GM18502 (cell line): Measurements from ENCODE around the gene NAA80.
A peak's percentile ranks its signal among the peaks of the same experiment; 100 is the strongest.
"Not testable (repeated sequence)": the region's sequence is repeated elsewhere in the genome, so short reads cannot be mapped to it uniquely, and the experiment has no call there.

ENCODE experiments used
- ATAC-seq: cut with Tn5 transposase; IDR thresholded peaks from one replicate; pipeline ENCODE4 v1.9.1; 2021; ENCODE audit warnings: mild to moderate bottlenecking; ENCODE audit not compliant: unreplicated experiment, poor library complexity

Gene NAA80

DNA sequence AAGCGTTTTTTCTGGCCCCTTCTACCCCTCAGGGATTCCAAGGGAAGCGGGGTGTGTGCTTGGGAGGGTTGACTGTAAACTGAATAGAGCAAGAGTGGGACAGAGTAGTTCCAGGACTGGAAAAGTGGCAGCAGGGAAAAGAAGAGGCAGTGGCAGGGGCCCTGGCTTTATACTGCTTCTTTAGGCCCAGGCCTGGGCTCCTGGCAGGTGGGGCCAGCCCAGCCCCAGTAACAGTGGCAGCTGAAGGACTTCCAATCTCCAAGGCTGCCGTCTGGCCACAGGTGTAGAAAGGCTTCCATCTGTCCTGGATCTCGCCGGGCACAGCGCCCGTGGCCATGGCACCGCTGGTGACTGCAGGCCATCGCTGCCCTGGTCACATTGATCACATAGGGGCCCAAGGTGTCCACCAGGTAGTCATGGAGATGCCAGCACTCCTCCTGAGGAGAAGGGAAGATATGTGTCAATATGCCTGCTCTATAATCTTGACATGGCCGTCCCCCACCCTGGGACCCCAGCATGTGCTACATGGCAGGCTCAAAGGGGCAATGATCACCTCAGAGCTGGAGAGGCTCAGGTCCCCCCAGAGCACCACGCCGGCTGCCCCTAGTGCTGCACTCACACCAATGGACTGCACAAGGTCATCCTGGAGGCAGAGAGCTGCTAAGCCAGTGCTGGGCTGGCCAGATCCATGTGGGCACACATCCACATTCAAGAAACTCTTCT, 6.0 kb downstream of the NAA80 start:
- ATAC-seq, result no peak

DNA sequence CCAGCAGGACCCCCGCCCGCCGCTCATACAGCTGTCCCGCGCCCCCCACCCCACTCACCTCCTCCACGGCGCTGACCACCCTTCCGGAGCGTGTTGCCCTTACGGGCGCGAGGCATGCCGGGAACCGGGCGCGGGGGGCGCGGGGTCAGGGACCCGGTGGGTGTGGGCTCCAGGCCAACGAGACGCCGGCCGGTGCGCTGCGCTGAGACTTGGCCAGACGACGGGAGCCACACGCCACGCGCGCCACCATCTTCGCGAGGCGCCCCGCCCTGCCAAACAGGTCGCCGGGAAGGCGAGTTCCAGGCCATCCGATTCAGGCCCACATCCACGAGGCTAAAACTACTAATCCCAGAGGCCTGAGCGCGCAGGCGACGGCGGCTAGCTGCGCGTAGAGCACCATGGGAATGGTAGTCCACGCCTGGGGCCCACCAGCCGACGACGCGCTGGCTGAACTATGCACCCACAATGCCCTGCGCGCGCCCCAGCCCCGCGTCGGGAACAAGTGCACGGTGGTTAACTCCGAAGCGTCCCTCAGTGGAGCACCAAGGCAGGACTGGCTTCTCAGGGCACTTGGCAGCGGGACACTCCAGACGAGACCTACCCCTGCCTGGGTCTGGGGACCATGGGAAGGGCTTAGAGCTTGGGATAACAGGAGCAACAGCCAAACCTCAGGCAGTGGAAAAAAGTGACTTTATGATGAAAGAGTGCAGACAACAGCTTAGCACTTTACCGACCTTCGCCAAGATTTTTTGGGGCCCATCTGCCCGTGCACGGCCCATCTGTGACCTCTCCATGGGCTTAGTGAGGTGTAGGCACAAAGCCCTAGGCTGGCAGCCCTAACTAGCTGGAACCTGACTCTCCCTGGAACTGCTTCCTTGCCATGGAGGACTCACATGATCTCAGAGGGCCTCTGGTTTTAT, 6.8 kb downstream of the NAA80 start, which contains the start of gene IFRD2:
IFRD2 (minus strand) TSS at position 271 of the 920 bp plus-strand sequence; CDS start at position 116, 155 bp downstream.
- peak; percentile 95 for ATAC-seq

DNA sequence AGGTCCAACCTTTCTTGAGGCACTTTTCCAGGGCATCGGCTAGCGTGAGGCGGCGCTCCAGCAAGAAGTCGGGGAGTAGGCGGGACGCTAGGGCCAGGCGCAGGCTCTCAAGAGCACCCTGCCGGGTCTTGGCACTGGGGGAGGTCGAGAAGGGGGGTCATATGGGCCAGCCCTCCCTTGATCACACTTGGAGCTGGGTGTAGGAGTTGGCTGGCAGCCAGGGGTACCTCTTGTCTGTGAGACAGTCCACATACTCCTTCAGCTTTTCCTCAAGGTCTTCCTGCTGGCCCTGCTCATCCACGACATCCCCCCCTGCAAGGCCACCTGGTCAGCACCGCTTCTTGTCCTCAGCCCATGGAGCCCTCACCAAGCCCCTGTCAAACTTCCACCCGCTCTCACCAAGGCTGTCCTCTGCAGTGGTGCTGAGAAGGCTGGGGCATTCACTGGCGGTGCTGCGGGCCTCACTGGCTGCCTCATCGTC, 9.0 kb downstream of the NAA80 start:
- no peak for ATAC-seq

DNA sequence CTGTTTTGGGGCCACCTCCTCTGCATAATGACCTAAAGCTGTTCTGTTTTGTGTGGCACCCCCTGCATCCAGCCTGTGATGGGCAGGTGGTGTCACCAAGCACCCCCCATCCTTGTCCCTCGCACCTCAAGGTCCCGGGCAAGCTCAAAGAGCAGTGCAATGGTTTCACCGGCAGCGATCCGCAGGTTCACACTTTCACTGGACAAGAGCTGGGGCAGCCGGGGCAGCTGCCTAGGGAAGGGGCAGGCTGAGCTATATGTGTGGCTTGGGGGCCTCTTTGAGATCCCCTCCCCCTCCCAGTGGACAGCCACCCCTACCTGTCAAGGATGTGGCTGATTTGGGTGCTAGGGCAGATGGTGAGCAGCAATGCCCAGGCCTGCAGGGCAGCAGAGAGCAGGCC, 10.1 kb downstream of the NAA80 start:
- ATAC-seq, result no peak

DNA sequence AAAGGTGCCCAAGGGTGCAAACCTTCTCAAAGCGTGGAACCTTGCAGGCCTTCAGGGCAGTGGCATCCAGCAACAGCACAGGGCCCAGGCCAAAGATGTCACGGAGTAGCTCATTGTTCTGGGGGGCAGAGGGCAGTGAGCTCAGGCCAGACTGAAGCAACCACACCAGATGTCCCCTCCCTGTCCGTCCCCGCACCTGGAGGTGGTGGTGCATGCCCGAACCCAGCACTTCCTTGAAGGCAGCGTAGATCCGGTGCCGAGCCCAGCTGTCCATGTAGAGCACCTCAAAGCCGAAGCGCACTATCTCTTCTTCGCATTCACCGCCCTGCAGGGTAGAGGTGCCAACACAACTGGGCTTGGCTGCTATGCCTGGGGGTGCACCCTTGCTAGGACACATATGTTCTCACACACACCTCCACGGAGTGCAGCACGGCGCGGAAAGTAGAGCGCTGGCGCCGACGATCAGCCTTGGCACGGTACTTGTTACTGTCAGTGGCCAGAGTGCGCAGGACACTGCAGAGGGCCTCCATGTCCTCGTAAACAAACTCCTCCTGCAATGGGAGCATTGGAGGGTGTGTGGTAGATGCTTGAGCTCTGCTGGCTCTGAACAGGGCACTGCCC, 10.7 kb downstream of the NAA80 start:
- no peak for ATAC-seq

DNA sequence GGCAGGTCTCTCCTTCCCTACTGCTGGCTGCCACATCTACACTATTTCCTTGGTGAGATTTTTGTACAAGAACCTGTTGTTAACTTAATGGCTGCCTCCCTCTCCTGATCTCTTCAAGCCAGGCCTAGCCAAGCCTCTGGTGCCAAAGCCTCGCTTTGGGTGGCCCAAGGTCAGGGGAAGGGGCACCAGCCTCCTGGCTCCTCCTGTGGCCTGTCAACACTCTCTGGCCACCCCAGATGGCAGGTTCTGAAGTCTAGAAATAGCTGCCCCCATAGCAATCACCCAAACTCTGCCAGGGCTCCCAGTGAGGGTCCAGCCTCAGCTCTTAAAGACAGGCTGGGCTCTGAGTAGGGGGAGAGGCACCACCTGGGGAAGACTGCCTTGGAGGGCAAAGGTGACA, 11.9 kb downstream of the NAA80 start:
- ATAC-seq, result no peak

DNA sequence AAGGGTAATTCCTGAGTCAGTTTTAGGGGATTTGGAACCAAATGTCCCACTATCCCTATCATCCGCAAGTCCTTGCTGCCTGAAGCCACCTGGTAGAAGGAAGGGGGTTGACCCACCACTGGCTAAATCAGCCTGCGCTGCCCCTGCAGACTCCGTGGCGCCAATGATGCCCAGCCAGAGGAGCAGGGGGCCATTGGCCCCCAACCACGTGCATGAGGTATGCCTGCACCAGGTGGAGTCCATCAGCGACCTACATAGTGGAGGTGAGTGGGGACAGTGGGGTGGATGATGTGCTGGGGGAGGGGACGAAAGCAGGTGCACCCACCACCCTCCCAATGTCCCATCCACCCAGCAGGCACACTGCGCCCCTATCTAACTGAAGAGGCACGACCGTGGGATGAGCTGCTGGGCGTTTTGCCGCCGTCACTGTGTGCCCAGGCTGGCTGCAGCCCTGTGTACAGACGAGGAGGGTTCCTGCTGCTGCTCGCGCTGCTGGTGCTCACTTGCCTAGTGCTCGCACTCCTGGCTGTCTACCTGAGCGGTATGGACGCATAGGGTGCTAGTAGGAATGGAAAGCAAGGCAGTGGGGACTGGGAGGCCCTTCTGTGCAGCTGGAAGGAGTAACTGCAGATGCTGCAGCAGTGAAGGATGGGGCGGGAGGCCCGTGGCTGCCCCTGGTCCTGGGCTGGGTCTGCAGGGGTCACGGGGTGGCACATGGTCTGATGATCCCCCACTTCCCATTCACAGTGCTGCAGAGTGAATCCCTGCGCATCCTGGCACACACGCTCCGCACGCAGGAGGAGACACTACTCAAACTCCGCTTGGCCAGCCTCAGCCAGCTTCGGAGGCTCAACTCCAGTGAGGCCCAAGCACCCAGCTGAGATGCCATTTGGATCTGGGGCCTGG, 12.6 kb downstream of the NAA80 start:
- ATAC-seq, result no peak

DNA sequence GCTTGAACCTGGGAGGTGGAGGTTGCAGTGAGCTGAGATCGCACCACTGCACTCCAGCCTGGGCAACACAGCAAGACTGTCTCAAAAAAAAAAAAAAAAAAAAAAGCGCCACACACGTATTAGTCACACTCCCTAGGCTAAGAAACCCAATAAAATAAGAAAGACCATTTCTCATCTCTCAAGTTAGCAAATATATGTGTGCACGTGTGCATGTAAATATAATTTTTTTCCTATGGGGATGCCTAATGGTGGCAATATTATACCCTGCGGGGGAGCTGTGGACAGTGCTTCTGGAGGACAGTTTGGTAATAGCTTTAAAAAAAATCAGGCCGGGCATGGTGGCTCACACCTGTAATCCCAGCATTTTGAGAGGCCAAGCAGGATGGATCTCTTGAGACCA, 15.1 kb downstream of the NAA80 start:
- ATAC-seq, result not testable (repeated sequence)

DNA sequence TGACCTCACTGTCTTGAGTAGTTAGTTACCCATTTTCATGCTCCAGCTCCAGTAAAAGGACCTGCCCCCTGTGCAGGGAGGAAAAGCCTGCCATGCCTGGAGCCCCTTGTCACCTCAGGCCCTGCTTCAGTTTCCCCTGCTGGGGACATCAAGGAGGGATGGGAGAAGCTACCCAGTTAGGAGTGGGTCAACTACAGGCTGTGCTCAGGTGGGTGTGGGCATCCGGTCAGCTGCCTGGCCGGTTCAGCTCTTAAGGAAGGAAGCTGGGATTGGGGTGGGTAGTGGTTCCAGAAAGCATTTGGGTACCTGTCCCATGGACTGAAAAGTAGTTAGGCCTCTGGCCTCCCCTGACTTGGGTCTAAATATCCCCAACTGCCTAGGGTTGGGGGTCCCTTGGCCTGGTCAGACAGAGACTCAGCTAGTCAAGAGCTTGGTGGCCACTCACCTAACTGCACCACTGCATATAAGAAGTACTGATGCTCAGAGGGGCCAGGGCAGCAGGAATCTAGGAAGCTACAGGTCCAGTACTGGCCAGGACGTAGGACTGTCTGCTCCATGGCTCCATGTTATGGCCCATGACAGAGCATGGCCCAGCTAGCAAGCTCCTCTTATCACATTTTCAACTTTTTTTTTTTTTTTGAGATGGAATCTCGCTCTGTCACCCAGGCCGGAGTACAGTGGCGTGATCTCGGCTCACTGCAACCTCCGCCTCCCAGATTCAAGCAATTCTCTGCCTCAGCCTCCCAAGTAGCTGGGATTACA, 19.8 kb downstream of the NAA80 start:
- ATAC-seq, result no peak

DNA sequence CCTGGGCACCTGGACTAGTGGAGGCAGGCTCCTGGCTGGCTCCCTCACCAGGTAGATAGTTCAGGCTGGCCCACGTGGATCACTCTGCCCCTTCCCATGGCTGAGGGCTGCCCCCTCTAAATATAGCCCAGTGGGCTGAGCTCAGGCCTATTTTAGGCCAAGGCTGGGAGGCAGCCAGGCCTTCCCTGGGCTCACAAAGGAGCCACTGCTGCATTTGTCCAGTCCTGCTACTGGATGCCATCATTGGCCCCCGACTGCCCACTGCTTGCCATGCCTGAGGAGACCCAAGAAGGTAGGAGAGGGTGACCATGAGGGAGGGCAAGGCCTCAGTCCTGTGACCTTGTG, 20.4 kb downstream of the NAA80 start, which contains the start of gene LSMEM2:
LSMEM2 (plus strand) TSS at position 208 of the 345 bp plus-strand sequence; CDS start at position 235, 27 bp downstream.
- no peak for ATAC-seq

DNA sequence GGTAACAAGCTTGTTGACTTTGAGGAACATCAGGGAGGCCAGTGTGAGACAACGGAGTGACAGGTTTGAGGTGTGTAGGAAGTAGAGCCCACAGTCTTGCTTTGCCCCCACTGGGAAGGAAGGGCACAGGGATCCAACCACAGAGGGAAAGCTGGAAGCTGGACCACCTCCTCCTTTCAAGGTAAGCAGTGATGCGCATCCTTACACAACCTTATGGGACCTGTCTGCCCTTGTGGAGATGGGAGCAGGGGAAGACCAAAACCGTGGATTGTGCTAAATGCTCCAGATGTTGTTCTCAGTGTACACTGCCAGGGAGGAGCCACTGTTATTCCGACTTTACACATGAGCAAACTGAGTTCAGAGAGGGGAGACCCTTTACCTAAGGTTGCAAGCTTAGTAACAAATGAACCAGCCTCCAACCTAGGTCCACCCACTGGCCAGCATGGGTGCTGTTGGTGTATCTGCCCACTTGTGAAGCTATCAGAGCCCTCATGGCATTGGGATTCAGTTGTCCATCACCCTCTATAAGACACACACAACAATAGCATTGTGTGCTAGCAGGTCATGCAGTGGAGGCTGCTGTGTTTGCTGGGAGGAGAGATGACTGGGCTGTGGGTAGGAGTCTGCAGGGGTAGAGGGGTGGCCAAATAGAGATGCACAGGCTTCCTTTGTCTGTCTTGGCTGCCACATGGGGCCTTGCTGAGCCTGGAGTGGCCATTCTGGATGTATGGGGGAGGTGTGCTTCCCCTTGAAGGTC, 20.9 kb downstream of the NAA80 start:
- no peak for ATAC-seq

DNA sequence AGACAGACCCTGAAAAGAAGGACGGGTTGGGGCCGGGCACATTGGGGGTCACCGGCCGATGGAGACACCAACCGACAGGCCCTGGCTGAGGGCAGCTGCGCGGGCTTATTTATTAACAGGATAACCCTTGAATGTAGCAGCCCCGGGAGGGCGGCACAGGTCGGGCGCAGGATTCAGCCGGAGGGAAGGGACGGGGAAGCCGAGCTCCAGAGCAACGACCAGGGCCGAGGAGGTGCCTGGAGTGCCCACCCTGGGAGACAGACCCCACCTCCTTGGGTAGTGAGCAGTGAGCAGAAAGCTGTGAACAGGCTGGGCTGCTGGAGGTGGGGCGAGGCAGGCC, 22.5 kb downstream of the NAA80 start:
- ATAC-seq, result no peak

DNA sequence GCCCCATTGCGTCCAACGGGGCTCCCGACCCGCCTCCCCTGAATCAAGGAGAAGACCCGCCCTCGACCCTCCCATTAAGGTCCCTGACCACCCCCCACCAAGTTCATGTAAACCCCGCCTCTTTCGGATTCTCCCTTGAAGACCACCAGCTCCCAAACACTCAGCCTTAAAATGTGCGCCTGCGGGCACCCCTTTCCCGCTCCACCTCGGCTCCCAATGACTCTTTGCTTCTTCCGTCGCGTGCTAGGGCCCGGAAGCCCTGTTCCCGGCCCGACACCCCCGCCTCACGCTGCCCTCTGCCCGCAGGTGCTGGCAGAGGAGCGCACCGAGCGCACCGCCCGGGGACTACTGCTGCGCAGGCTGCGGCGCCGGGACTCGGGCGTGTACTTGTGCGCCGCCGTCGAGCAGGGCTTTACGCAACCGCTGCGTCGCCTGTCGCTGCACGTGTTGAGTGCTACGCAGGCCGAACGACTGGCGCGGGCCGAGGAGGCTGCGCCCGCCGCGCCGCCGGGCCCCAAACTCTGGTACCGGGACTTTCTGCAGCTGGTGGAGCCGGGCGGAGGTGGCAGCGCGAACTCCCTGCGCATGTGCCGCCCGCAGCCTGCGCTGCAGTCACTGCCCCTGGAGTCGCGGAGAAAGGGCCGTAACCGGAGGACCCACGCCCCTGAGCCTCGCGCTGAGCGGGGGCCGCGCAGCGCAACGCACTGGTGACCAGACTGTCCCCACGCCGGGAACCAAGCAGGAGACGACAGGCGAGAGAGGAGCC, 23.0 kb downstream of the NAA80 start:
- no peak for ATAC-seq

DNA sequence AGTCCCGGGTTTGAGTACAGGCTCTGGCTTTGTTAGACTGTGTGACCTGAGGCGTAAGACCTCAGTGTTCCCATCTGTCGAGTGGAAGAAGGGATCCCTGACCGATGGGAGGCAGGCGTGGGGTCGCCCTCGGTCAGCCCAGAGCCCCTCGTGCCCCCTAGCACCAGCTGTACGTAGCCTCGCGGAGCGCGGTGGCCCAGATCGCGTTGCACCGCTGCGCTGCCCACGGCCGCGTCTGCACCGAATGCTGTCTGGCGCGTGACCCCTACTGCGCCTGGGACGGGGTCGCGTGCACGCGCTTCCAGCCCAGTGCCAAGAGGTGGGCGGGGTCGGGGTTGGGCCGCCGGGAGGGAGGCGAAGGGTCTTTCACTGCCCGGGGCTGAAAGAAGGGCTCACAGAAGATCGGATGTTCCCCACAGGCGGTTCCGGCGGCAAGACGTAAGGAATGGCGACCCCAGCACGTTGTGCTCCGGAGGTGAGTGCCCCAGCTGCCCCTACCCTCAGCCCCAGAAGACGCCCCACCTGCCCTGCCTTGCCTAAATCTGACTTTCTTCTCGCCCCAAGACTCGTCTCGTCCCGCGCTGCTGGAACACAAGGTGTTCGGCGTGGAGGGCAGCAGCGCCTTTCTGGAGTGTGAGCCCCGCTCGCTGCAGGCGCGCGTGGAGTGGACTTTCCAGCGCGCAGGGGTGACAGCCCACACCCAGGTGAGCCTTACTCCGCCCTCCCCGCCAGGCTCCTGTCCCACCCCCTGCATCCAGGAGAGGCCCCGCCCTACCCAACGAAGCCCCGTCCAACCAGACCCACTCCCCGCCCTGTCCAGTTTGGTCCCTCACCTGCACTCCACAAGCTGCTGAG, 23.8 kb downstream of the NAA80 start:
- no peak for ATAC-seq

DNA sequence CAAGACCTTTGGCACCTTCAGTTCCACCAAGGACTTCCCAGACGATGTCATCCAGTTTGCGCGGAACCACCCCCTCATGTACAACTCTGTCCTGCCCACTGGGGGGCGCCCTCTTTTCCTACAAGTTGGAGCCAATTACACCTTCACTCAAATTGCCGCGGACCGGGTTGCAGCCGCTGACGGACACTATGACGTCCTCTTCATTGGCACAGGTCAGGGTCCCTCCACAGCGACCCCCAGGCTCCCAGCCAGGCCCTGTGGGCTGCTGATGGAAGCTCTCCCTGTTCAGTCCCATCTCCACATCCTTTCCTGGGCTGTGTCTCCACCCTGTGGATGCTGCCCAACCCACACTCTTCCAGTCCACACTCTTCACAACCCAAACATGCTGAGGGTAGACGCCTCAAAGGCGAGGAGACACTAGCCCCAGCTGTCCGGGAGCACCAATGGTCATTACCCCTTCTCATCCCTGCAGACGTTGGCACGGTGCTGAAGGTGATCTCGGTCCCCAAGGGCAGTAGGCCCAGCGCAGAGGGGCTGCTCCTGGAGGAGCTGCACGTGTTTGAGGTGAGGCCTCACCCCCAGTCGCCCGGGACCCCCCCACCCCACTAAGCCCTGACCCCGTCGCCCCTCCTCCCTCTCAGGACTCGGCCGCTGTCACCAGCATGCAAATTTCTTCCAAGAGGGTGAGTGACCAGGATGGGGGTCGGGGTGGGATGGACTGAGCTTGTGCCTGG, 24.7 kb downstream of the NAA80 start:
- no peak for ATAC-seq

DNA sequence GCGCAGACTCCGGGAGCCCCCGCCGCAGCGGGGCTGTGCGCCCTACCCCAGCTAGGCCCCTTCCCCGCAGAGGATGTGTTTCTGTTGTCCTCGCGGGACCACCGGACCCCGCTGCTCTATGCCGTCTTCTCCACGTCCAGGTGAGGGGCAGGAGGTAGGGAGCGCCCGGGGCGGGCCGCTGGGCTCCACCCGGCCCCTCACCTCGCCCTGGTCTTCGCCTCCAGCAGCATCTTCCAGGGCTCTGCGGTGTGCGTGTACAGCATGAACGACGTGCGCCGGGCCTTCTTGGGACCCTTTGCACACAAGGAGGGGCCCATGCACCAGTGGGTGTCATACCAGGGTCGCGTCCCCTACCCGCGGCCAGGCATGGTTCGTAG, 25.5 kb downstream of the NAA80 start:
- ATAC-seq, result no peak
